ENCODE measurements around the gene ARID5B.
A peak's percentile ranks its signal among the peaks of the same experiment; 100 is the strongest.

Gene ARID5B

DNA sequence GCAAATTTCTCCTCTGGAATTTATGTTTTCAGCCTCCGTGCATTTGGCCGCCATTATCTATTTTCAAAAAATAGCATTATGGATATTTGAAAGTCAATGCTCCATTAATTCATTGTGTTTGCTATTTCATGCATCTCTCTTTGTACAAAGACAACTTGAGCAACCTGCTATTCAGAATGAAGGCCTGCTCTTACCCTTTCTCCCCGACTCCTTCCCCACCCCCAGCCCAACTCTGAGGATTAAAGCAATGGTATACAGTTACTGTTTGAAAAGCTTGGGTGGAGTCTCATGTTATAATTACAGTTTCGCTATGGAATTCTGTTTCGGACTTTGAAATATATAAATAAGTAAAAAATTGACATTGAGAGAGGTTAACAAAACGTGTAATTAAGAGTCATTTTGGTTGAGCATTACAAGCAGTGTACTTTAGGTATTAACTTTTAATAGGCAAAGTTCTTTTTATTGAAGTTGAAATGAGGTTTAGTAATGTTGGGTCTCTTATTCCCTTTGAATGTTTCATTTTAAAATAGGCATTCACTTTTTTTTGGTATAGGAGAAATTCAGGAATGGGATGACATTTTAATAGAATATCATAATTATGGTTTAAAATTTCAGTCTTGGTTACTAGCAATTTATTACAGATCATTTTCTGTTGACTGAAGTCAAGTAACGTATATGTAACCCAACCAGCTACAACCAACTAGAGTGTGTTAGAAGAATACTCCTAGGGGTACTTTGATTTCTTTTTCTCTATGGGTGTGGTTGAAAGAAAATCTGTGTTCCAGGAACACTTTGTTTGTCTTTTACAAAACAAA is 93.1 kb downstream of the ARID5B start:
- Histone ChIP-seq H3K9ac (ENCODE audit: low read depth, low read length, poor library complexity, severe bottlenecking) (peak overlapping the region; percentile 71), H3K79me2 (ENCODE audit: insufficient read depth, low read length) (peaks cover 96% of the 10 kb centered on the region)

DNA sequence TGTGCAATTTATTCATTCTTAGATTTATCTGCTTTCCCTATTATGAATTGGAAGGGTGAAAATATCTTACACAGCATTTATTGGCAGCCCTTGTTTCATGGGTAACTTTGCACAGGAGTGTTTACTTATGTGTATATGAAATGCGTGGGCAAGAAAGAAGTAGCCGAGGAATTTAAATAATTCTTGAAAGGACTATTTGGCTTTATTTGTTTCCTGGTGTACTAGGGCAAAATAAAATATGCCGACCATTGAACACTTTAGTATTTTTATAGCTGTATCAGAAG is 93.7 kb downstream of the ARID5B start:
- Histone ChIP-seq H2AFZ (ENCODE audit: low read length) (no peak overlapping the region), H3K27me3 (ENCODE audit: insufficient read depth, low read length, poor library complexity, severe bottlenecking) (no peaks in the 10 kb centered on the region), H3F3A (ENCODE audit: low read depth) (peaks cover 11% of the 10 kb centered on the region), H3K36me3 (ENCODE audit: insufficient read depth, low read length) (peaks cover 49% of the 10 kb centered on the region; the same call in 1 of the 2 replicates), H3K4me3 (ENCODE audit: low read length, poor library complexity, severe bottlenecking) (peak overlapping the region; percentile 66), H3K9me3 (ENCODE audit: insufficient read depth, low read depth, low read length) (no peaks in the 10 kb centered on the region), H3K9me2 (replicated peaks; ENCODE audit: low read depth, low read length) (no peaks in the 10 kb centered on the region), H3K4me2 (ENCODE audit: low read depth, low read length, poor library complexity, severe bottlenecking) (peak overlapping the region; percentile 84), H4K20me1 (ENCODE audit: insufficient read depth, low read length, poor library complexity, severe bottlenecking) (no peaks in the 10 kb centered on the region), H3K9ac (ENCODE audit: low read depth, low read length, poor library complexity, severe bottlenecking) (peak overlapping the region; percentile 71), H3K79me2 (ENCODE audit: insufficient read depth, low read length) (peaks cover 96% of the 10 kb centered on the region), H3K4me1 (ENCODE audit: insufficient read depth, low read length, poor library complexity, severe bottlenecking) (peaks cover 63% of the 10 kb centered on the region)
- no peak for TF ChIP-seq EZH2phosphoT487 (IDR thresholded peaks at IDR 0.05; ENCODE audit: borderline replicate concordance)
- TF ChIP-seq, protein P1, sequence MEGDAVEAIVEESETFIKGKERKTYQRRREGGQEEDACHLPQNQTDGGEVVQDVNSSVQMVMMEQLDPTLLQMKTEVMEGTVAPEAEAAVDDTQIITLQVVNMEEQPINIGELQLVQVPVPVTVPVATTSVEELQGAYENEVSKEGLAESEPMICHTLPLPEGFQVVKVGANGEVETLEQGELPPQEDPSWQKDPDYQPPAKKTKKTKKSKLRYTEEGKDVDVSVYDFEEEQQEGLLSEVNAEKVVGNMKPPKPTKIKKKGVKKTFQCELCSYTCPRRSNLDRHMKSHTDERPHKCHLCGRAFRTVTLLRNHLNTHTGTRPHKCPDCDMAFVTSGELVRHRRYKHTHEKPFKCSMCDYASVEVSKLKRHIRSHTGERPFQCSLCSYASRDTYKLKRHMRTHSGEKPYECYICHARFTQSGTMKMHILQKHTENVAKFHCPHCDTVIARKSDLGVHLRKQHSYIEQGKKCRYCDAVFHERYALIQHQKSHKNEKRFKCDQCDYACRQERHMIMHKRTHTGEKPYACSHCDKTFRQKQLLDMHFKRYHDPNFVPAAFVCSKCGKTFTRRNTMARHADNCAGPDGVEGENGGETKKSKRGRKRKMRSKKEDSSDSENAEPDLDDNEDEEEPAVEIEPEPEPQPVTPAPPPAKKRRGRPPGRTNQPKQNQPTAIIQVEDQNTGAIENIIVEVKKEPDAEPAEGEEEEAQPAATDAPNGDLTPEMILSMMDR (conservative IDR thresholded peaks at IDR 0.05; ENCODE audit: low read length) = no peak

More for the DNA sequence above, 93.1 kb downstream of the ARID5B start:
- no peaks in the 10 kb centered on the region for H3K9me3 ChIP-seq (ENCODE audit: insufficient read depth, low read depth, low read length)
- H4K20me1 ChIP-seq (ENCODE audit: insufficient read depth, low read length, poor library complexity, severe bottlenecking) = no peaks in the 10 kb centered on the region
- H3K9me2 ChIP-seq (replicated peaks; ENCODE audit: low read depth, low read length) = no peaks in the 10 kb centered on the region
- H3K36me3 ChIP-seq (ENCODE audit: insufficient read depth, low read length) = peaks cover 46% of the 10 kb centered on the region; the same call in 1 of the 2 replicates
- TF ChIP-seq EZH2phosphoT487 (IDR thresholded peaks at IDR 0.05; ENCODE audit: borderline replicate concordance) = no peak
- TF ChIP-seq, protein P1 (conservative IDR thresholded peaks at IDR 0.05; ENCODE audit: low read length) = no peak
- peak overlapping the region; percentile 66 for H3K4me3 ChIP-seq (ENCODE audit: low read length, poor library complexity, severe bottlenecking)
- H3K4me1 ChIP-seq (ENCODE audit: insufficient read depth, low read length, poor library complexity, severe bottlenecking) = peaks cover 69% of the 10 kb centered on the region
- H3F3A ChIP-seq (ENCODE audit: low read depth) = peaks cover 11% of the 10 kb centered on the region
- H3K27me3 ChIP-seq (ENCODE audit: insufficient read depth, low read length, poor library complexity, severe bottlenecking) = no peaks in the 10 kb centered on the region
- H3K4me2 ChIP-seq (ENCODE audit: low read depth, low read length, poor library complexity, severe bottlenecking) = peak overlapping the region; percentile 84
- no peak overlapping the region; the same call in 1 of the 2 replicates for H2AFZ ChIP-seq (ENCODE audit: low read length)

DNA sequence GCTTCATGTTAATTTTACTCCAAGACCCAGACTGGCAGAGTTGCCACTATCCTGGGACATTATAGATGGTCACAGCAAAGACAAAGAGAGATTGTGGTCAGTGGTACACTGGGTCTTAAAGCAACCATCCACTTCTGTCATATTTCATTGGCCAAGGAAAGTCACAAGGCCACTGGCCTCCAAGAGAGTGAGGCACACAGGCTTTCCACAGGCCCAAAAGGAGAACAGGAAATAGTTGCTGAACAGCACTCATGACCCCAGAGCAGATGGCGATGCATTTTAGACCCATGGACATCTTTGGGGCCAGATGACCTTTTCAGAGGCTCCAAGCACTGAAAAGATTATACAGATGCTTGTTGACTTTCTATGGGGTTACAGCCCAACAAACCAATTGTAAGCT is 97.4 kb downstream of the ARID5B start:
- no peaks in the 10 kb centered on the region for H3K9me2 ChIP-seq (replicated peaks; ENCODE audit: low read depth, low read length)
- TF ChIP-seq, protein P1 (conservative IDR thresholded peaks at IDR 0.05; ENCODE audit: low read length) = no peak
- TF ChIP-seq EZH2phosphoT487 (IDR thresholded peaks at IDR 0.05; ENCODE audit: borderline replicate concordance) = no peak
- H3F3A ChIP-seq (ENCODE audit: low read depth) = peaks cover 6% of the 10 kb centered on the region; the same call in 1 of the 2 replicates
- no peaks in the 10 kb centered on the region for H3K9me3 ChIP-seq (ENCODE audit: insufficient read depth, low read depth, low read length)
- H3K36me3 ChIP-seq (ENCODE audit: insufficient read depth, low read length) = peaks cover 73% of the 10 kb centered on the region
- H3K4me2 ChIP-seq (ENCODE audit: low read depth, low read length, poor library complexity, severe bottlenecking) = no peak overlapping the region
- no peak overlapping the region for H2AFZ ChIP-seq (ENCODE audit: low read length)
- no peaks in the 10 kb centered on the region for H3K27me3 ChIP-seq (ENCODE audit: insufficient read depth, low read length, poor library complexity, severe bottlenecking)
- H3K4me3 ChIP-seq (ENCODE audit: low read length, poor library complexity, severe bottlenecking) = no peak overlapping the region
- peaks cover 95% of the 10 kb centered on the region for H3K79me2 ChIP-seq (ENCODE audit: insufficient read depth, low read length)
- no peak overlapping the region for H3K9ac ChIP-seq (ENCODE audit: low read depth, low read length, poor library complexity, severe bottlenecking)
- H3K4me1 ChIP-seq (ENCODE audit: insufficient read depth, low read length, poor library complexity, severe bottlenecking) = peaks cover 34% of the 10 kb centered on the region
- H4K20me1 ChIP-seq (ENCODE audit: insufficient read depth, low read length, poor library complexity, severe bottlenecking) = peaks cover 6% of the 10 kb centered on the region
